ENCODE measurements around the gene TMEM41A. TPM values are rescaled to one million over a fixed set of nuclear protein-coding genes. Genes with fewer than 3 reads are reported as not detected.
"Not testable (repeated sequence)": the region's sequence is repeated elsewhere in the genome, so short reads cannot be mapped to it uniquely, and the experiment has no call there.

TMEM41A gene
- total RNA-seq, 1 donor = 10.5 TPM

GRCh38 chr3:185460719-185461350, 38.0 kb downstream of the TMEM41A start:
- Histone ChIP-seq H2AFZ (ENCODE audit: low read length) (no peak overlapping the region), H4K20me1 (ENCODE audit: insufficient read depth, low read length) (no peaks in the 10 kb centered on the region), H3K36me3 (ENCODE audit: insufficient read depth, low read length) (no peaks in the 10 kb centered on the region), H3K27ac (ENCODE audit: low read depth, low read length) (no peak overlapping the region), H3K4me1 (ENCODE audit: insufficient read depth, low read length) (no peaks in the 10 kb centered on the region), H3K27me3 (ENCODE audit: insufficient read depth, low read length) (no peaks in the 10 kb centered on the region), H3K4me2 (ENCODE audit: insufficient read depth, low read length) (no peak overlapping the region), H3K79me2 (ENCODE audit: insufficient read depth, low read length) (no peaks in the 10 kb centered on the region), H3K9me3 (ENCODE audit: low read depth, low read length) (no peaks in the 10 kb centered on the region), H3K4me3 (ENCODE audit: insufficient read depth, low read length) (no peak overlapping the region)
- DNase-seq (ENCODE audit: insufficient read length, low spot score, missing footprints) = peak; percentile 46
- TF ChIP-seq, protein P1, sequence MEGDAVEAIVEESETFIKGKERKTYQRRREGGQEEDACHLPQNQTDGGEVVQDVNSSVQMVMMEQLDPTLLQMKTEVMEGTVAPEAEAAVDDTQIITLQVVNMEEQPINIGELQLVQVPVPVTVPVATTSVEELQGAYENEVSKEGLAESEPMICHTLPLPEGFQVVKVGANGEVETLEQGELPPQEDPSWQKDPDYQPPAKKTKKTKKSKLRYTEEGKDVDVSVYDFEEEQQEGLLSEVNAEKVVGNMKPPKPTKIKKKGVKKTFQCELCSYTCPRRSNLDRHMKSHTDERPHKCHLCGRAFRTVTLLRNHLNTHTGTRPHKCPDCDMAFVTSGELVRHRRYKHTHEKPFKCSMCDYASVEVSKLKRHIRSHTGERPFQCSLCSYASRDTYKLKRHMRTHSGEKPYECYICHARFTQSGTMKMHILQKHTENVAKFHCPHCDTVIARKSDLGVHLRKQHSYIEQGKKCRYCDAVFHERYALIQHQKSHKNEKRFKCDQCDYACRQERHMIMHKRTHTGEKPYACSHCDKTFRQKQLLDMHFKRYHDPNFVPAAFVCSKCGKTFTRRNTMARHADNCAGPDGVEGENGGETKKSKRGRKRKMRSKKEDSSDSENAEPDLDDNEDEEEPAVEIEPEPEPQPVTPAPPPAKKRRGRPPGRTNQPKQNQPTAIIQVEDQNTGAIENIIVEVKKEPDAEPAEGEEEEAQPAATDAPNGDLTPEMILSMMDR (IDR thresholded peaks at IDR 0.05; ENCODE audit: extremely low read depth, low read depth, low read length) = peak; percentile 57

- no peak for DNase-seq (ENCODE audit: insufficient read length, low spot score, missing footprints)
- Histone ChIP-seq H4K20me1 (ENCODE audit: insufficient read depth, low read length) (no peaks in the 10 kb centered on the region), H3K27ac (ENCODE audit: low read depth, low read length) (no peak overlapping the region), H2AFZ (ENCODE audit: low read length) (no peak overlapping the region), H3K79me2 (ENCODE audit: insufficient read depth, low read length) (no peaks in the 10 kb centered on the region), H3K27me3 (ENCODE audit: insufficient read depth, low read length) (no peaks in the 10 kb centered on the region), H3K9me3 (ENCODE audit: low read depth, low read length) (no peaks in the 10 kb centered on the region), H3K36me3 (ENCODE audit: insufficient read depth, low read length) (no peaks in the 10 kb centered on the region), H3K4me3 (ENCODE audit: insufficient read depth, low read length) (no peak overlapping the region), H3K4me2 (ENCODE audit: insufficient read depth, low read length) (no peak overlapping the region), H3K4me1 (ENCODE audit: insufficient read depth, low read length) (no peaks in the 10 kb centered on the region)
- TF ChIP-seq, protein P1 (IDR thresholded peaks at IDR 0.05; ENCODE audit: extremely low read depth, low read depth, low read length) = no peak
Measured at GRCh38 chr3:185460309-185460708, 38.5 kb downstream of the TMEM41A start.

GRCh38 chr3:185457376-185457775, 41.5 kb downstream of the TMEM41A start:
- H3K36me3 ChIP-seq (ENCODE audit: insufficient read depth, low read length) = no peaks in the 10 kb centered on the region
- no peak overlapping the region for H3K4me3 ChIP-seq (ENCODE audit: insufficient read depth, low read length)
- no peak overlapping the region for H3K4me2 ChIP-seq (ENCODE audit: insufficient read depth, low read length)
- no peaks in the 10 kb centered on the region for H3K4me1 ChIP-seq (ENCODE audit: insufficient read depth, low read length)
- H3K27me3 ChIP-seq (ENCODE audit: insufficient read depth, low read length) = no peaks in the 10 kb centered on the region
- H4K20me1 ChIP-seq (ENCODE audit: insufficient read depth, low read length) = no peaks in the 10 kb centered on the region
- H2AFZ ChIP-seq (ENCODE audit: low read length) = no peak overlapping the region
- H3K27ac ChIP-seq (ENCODE audit: low read depth, low read length) = no peak overlapping the region
- TF ChIP-seq, protein P1 (IDR thresholded peaks at IDR 0.05; ENCODE audit: extremely low read depth, low read depth, low read length) = no peak
- H3K9me3 ChIP-seq (ENCODE audit: low read depth, low read length) = no peaks in the 10 kb centered on the region
- no peak for DNase-seq (ENCODE audit: insufficient read length, low spot score, missing footprints)
- H3K79me2 ChIP-seq (ENCODE audit: insufficient read depth, low read length) = no peaks in the 10 kb centered on the region

- not testable (repeated sequence) for H3K4me3 ChIP-seq (ENCODE audit: insufficient read depth, low read length); H2AFZ ChIP-seq (ENCODE audit: low read length); H4K20me1 ChIP-seq (ENCODE audit: insufficient read depth, low read length); H3K27me3 ChIP-seq (ENCODE audit: insufficient read depth, low read length); DNase-seq (ENCODE audit: insufficient read length, low spot score, missing footprints); H3K27ac ChIP-seq (ENCODE audit: low read depth, low read length); H3K4me2 ChIP-seq (ENCODE audit: insufficient read depth, low read length); H3K4me1 ChIP-seq (ENCODE audit: insufficient read depth, low read length); H3K36me3 ChIP-seq (ENCODE audit: insufficient read depth, low read length); H3K9me3 ChIP-seq (ENCODE audit: low read depth, low read length); H3K79me2 ChIP-seq (ENCODE audit: insufficient read depth, low read length)
Measured at GRCh38 chr3:185451432-185451831, 47.4 kb downstream of the TMEM41A start.
